HG03575 (cell line): ENCODE measurements around the gene SMARCAL1.
A peak's percentile ranks its signal among the peaks of the same experiment; 100 is the strongest.

Source experiments
- ATAC-seq: cut with Tn5 transposase; IDR thresholded peaks from one replicate; pipeline ENCODE4 v1.9.1; 2021; ENCODE audit not compliant: unreplicated experiment, insufficient number of reproducible peaks, low FRiP score; ENCODE audit errors: extremely low read depth

Gene SMARCAL1

DNA sequence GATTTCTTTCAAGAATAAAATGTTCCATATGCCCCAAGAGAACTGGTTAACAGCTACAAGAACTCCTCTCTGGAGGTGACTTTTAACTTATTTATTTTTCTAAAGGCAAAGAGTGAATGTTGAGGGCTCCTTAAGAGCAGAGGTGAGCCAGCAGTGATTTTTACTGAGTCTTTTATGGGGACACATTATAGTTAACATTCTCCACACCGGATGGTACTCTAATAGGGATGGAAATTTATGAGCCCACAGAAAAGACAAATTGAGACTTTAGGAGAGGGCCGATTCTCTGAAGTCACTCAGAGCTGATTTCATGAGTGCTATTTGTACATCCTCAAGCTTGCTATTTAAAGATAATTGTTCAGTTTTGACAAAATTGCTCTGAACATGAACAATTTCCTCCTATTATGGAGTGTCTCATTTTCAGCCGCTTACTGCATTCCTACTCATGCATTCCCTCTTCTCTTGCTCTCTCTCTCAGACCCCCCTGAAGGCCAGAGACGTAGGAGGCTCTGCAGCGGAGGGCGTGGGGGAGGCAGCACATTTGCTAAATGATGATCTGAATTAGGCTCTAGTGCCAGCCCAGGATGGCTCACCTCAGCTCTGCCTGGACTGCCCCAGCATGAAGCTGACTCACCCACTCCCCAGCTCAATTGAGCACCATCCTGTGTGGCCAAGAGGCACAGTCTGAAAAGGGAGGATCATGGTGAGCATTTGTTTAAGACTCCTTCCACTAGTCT lies 80.5 kb downstream of the SMARCAL1 start:
- ATAC-seq = no peak

DNA sequence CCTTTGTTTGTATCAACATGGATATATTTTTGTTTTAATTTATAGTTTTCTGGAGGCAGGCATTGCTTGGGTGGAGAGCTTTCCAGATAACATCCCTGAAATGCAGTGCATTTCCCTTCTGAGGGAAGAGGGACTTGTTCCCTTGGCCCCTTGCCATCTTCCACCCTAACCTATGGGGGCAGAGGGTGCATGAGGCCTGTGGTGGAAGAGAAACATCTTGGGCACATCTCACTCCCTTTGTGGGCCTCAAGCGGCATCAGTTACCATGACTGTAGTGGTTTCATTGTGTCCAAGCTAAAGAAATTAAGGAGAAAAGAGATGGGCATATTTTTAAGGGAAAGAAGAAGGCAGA lies 81.0 kb downstream of the SMARCAL1 start:
- no peak for ATAC-seq

DNA sequence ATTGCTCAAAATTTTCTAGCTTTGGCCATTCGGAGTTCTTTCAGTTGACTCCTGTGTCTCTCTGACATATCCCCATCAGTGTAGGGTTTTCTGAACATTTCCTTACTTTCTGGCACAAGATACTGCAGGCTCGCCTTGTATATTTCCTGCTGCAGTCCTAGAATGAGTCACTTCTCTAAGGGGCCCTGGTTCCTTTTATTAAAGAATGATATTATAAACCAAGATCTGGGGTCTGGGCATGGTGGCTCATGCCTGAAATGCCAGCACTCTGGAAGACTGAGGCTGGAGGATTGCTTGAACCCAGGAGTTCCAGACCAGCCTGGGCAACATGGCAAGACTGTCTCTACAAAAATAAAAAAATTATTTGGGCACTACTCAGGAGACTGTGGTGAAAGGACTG lies 83.4 kb downstream of the SMARCAL1 start:
- no peak for ATAC-seq

DNA sequence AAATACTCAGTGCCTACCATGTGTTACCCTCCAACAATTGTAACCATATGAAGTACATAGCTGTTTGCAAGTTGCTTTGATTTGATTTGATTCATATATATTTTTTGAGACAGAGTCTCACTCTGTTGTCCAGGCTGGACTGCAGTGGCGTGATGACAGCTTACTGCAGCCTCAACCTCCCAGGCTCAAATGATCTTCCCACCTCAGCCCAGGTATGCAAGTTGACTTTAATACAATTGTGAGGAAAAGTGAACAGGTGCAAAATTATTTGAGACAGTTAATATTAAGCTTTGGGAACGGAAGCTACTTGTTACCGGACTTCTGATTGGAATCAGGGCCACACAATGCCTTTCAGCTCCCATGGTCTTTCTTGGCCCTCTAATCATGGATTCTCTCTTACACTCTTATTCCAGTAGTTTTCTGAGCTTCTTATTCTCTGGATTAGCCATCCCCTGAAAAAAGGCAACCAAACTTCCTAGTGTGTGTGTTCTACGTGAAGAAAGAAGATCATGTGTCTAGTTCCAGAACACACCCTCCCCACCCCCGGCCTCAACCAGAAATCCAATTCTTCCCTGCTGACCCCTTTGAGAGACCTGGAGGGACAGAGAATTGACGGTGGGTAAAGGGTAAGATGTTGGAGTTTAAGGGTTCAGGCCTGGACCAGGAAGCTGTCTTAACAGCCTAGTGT lies 85.2 kb downstream of the SMARCAL1 start:
- ATAC-seq = no peak

DNA sequence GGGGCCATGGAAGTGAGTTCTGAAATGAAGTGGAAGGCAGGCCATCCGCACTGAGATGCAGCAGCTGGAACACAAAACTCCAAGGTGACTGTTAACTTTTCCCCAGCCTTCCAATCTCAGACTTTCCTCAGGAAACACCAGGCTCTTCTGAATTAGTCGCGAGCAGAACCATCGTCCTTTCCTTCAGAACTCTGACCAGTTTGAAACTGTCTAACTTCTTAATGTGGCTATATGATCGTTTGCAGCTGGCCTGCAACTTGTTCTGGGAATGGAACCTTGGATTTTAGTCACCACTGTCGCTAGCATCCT lies 85.7 kb downstream of the SMARCAL1 start:
- no peak for ATAC-seq

DNA sequence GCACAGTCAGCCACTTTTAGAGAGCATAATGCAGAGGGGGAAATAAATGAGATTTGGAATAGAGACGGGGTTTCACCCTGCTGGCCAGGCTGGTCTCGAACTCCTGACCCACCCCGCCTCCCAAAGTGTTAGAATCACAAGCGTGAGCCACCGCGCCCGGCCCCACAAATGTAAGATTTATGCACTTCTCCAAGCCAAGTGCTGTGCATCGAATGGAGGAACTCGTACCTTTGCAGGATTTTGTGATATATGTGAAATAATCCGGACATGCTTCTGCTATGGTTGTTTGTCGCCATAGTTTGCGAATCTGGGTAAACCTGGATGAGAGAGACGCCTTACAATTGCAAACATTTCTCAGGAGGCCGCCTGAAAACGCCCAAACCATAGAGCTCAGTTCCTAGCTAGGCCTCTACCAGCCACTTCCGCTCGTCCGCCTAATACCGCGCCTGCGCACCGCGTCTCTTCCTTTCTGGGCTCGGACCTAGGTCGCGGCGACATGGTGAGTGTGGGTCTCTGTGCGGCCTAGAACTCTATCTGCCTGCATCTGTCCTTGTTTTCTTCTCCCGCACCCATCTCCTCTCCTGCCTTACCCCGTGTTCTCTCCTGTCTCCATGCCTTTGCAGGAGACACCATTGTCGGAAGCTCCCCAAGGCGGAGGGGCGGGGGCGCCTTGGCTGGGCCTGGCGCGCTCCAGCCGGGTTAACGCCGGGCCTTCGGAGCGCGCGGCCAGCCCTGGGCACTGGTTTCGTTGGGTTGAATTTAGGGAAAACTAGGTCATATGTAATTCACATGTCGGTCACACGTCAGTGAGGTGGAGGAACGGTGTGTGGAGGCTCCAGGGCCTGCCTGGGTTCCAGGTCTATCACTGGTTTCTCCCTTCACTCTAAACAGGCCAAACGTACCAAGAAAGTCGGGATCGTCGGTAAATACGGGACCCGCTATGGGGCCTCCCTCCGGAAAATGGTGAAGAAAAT lies 86.4 kb downstream of the SMARCAL1 start, which contains the start of gene RPL37A:
Gene RPL37A (plus strand): TSS at position 466 of the 974 bp plus-strand sequence. CDS start 31 bp downstream, at position 497.
- peak; percentile 63 for ATAC-seq

DNA sequence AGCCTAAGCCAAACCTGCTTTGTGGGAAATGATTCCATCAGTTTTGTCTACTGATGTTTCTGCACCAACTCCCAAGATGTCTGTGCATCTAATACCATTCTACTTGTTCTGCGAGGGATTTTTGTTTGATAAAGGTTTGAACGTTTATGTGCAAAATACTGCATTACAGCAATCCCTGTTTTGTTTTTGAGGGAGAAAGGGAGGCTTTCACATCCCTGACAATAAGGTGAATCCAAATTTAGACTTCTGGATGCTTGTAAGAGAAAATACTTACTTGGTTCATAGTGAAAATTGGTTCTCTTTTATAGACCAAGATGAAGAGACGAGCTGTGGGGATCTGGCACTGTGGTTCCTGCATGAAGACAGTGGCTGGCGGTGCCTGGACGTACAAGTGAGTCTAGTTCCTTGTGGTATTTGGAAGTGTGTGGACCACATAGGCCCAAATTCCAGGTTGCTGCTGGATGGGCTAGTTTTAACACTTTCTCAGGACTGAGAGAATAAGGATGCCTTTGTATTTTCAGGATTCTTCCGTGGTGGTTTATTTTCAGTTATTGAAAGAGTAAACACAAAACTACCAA lies 87.4 kb downstream of the SMARCAL1 start:
- ATAC-seq = no peak

DNA sequence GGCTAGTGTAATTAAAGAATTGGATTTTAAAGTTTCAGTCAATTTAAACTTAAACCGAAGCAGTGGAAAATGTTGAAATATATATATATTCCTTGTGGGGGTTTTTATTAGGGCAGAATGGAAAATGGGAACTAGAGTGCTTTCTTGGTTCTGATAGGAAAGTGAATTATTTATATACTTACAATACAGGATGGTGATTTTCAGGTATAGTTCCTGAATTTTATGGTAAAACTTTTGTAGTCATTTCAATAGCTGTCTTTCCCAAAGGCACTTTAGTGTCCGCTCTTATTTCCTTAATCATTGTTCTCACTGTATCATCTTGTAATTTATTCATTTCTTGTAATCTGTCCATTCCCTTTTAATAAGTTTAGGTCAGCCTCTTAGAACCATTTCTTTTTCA lies 88.3 kb downstream of the SMARCAL1 start:
- ATAC-seq = no peak

DNA sequence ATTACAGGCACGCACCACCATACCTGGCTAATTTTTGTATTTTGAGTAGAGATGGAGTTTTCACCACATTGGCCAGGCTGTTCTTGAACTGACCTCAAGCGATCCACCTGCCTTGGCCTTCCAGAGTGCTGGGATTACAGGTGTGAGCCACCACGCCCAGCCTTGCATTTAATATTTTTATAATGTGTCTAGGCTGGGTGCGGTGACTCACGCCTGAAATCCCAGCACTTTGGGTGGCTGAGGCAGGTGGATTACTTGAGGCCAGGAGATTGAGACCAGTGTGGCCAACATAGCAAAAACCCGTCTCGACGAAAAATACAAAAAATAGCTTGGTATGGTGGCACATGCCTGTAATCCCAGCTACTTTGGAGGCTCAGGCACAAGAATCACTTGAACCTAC lies 89.6 kb downstream of the SMARCAL1 start:
- no peak for ATAC-seq

DNA sequence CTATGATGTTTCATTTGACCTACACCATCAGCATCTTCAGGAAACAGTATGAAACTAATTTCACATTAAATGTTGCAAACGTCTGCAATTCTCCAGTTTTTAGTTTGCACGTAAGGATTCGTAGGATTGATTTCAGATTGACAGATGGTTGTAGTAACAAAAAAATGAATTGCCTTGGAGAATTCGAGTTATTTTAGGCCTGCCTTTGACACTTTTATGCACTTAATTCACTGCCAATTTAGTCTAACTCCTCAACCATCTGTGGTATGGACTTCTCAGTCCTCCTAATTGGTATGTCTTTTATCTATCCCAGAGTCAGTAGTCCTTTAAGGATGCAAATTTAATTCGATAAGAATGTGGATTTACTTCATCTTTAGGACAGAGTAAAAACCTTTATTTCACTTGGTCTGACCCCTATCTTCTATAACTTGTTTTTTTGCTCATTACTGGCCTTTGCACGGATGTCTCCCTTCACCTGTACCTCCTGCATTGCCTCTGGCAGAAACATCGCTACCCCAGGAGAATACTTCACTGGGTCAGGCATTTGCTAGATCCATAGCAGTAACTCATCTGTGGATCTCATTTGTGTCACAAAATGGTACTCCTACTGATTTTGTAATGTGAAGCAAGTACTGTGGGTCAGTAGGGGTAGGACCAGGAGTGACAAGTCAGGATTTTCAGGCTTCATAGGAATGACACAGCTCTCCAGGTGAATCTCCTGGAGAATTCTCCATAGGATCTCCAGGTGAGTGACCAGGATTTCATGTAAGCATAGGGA lies 90.3 kb downstream of the SMARCAL1 start:
- no peak for ATAC-seq

DNA sequence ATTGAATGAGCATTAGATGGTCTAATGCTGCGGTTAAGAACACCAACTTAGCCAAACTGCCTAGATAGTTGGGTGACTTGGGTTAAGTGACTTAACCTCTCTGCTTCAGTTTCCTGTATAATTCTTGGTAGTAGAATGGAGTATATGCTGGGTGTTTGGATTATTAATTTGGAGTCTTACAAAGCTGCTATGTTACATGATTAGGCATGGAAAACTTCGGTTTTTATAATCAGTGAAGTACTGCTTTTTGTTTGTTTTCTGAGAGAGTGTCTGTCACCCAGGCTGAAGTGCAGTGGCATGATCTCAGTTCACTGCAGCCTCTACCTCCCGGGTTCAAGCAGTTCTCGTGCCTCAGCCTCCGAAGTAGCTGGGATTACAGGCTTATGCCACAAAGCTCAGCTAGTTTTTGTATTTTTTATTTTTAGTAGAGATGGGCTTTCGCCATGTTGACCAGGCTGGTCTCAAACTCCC lies 90.9 kb downstream of the SMARCAL1 start:
- no peak for ATAC-seq

DNA sequence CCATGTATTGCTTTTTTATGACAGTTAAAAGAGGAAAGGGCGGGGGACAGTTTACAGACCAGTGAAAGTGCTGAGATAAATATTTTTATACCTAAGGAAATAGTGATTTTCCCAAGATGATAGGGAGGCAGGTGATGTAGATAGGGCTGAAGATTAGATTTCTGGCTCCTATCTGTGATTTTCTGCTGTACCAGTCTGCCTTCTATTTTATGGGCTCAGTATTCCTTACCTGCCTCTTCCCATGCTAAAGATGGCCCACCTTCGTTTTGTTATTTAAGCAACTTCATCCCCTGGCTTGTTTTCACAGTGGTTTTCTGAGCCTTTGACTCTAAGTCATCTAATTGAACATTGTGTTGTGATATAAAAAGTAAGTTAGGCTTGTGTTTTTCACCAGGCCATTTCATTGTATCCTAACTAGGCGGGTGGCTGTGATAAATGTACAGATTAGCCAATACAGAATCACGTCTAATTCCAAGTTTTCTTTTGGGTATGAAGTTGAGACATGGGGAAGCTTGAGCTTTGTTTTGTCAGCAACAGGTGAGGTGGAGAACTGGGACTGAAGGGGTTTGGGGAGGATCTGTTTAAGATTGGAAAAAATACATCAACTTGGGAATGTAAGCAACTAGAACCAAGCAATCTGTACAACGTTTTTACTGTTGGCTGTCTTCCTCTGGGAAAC lies 91.6 kb downstream of the SMARCAL1 start:
- no peak for ATAC-seq

DNA sequence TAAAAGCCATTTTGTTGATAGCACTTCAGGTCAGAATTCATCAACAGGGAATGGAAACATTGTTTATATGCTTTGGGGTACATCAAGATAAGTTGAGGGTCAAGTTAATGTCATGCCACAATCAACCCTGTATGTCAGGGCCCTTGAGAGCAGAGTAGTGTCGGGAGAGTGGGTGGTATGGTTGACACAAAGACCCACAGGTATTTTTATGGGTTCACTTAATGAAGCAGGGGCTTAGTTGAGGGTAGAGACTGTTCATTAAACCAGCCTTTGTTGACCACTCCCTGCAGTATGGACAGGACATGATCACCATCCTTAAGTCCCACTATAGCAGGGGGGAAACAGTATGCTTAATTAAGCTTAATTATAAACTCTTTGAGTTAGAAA lies 92.1 kb downstream of the SMARCAL1 start:
- no peak for ATAC-seq

DNA sequence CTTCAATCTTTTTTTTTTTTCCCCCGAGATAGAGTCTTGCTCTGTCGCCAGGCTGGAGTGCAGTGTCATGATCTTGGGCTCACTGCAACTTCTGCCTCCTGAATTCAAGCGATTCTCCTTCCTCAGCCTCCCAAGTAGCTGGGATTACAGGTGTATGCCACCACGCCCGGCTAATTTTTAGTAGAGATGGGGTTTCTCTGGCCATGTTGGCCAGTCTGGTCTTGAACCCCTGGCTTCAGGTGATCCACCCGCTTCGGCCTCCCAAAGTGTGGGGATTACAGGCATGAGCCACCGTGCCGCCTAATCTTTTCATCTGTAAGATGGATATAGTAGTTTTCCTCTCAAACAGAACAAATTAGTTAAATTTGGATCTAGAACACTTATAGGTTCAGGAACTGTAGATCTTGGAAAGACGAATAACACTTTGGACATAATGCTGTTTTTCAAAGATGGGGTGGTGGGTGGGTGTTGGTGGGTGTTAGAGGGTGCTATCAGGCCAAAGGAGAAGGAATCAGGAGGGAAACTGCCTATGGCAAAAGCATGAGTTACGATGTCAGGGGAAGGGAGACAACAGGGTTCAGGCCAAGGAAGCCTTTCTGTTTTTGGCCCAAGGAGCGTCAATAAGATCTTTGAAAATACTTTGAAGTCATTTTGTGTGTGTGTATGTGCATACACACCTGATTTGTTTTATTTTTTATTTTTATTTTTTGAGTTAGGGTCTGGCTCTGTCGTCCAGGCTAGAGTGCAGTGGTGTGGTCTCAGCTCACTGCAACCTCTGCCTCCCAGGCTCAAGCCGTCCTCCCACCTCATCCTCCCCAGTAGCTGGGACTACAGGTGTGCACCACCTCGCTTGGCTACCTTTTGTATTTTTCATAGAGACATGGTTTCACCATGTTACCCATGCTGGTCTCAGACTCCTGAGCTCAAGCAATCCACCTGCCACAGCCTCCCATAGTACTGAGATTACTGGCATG lies 93.1 kb downstream of the SMARCAL1 start:
- no peak for ATAC-seq

DNA sequence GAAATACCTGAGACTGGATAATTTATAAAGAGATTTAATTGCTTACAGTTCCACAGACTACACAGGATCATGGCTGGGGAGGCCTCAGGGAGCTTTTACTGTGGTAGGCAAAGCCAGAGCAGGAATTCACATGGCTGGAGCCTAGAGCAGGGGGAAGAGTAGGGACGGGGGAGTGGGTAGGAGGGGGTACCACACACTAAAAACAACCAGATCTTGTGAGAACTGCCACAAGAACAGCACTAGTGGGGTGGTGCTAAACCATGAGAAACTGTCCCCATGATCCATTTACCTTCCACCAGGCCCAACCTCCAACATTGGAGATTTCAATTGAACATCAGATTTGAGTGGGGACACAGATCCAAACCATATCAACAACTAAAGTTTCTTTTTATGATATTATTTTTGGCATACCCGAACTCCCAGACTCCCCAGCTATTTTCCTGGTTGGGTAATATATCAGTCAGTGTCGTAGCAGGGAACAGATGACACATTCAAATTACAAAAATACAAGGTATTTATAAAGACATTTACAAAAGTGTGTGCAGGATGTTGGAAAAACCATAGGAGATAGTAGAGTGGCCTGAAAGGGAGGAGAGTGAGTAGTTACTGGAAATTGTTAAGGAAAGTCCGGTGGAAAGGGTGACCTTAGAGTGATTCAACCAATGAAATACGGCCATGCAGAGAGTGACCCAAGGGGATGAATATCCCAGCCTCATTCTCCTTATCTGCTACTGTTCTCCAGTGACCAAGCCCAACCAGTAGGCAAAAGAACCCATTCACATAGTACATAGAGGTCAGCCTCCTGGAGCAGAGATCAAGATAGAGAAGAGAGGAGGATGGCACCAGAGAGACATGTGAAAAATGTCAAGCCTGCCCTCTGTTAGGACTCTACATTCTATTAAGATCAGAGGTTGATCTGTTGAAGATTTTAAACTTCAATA lies 95.2 kb downstream of the SMARCAL1 start:
- no peak for ATAC-seq

DNA sequence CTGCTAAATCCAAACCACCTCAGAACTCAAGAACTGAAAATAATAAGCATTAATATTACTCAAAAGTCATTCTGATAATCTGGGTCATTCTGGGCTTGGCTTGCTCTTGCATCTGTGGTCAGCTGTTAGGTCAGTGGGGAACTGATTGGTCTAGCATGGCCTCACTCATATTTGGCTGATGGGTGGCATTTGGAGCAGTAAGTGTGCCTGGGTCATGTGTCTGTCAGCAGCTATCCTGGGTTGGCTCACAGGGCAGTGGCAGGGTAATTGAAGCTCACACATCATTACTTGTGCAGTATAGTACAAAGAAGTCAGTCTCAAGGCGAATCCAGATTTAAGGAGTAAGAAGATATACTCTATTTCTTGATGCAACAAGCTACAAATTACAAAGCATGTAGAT lies 95.9 kb downstream of the SMARCAL1 start:
- ATAC-seq = no peak
